HG03457 (cell line): Measurements from ENCODE around the gene CCNF.

Source experiments
- ATAC-seq: cut with Tn5 transposase; IDR thresholded peaks from one replicate; pipeline ENCODE4 v1.9.1; 2021; ENCODE audit warnings: moderate number of reproducible peaks; ENCODE audit not compliant: unreplicated experiment

CCNF gene

DNA sequence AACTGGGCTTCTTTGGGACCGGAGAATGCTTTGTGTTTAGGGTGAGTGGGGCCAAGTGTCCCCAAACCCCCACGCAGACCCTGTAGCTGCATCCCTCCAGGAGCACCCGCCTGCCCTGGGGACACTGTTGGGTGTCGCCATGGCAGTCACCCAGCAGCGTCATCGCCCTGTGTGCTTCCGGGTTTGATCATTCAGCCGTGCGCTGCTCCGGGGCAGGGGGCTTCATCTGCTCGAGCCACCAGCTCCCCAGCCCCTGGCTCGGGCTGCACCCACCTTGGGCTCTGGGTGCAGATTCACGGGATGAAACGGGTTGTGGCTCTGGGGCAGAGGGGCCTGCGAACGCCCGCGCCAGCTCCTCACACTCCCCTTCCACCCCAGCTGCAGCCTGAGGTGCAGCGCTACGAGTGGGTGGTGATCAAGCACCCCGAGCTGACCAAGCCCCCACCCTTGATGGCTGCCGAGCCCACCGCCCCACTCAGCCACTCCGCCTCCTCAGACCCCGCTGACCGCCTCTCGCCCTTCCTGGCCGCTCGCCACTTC is 70.7 kb downstream of the CCNF start:
- ATAC-seq, result no peak

DNA sequence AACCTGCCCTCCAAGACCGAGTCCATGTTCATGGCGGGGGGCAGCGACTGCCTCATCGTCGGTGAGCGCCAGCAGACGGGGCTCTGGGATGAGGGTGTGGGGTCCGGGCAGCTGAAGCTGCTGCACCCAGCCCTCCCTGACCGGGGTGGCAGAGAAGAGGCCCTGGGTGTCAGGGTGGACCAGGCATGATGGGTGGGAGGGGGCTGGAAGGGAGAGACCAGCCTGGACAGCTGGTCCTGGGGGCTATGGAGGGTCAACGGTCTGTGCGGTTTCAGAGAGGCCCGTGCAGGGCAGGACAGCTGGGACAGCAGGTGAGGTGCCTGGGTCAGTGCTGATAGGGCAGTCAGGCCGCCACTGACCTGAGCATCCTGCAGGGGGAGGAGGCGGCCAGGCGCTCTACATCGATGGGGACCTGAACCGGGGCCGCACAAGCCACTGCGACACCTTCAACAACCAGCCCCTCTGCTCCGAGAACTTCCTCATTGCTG is 71.2 kb downstream of the CCNF start:
- no peak for ATAC-seq

DNA sequence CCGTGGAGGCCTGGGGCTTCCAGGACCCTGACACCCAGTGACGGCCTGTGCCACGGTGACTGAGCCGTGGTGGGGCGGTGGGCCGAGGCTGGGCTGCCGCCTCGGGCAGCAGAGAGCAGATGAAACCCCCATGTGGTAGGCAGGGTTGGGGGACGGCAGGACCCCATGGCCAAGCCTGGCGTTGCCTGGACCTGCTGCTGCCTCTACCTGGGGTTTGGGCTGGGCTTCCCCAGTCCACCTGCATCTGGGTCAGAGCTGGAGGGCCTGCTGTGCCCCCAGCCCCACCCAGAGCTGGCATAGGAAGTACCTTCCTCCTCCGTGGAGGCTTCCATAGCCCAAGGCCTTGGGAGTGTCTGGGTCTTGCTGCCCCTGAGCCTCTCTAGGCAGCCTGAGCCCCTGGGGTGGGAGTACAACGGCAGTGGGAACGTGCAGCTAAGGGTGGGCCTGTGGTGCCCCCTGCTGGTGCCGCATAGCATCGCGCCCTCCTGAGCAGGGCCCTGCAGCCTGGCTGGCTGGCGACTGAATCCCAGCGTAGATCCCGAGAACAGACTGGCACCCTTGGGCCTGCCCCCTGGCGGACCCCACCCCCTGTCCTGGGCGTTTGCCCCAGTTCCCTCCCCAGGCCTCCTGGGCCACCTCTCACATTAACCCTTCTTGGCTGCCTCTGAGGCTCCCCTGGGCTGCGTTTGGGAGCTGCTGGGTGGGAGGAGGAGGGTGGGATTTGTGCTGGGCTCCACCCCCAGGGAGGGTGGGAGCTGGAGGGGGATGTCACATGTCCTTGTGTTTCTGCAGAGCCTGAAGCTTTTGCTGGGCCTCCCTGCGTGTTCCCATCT is 71.9 kb downstream of the CCNF start:
- no peak for ATAC-seq

DNA sequence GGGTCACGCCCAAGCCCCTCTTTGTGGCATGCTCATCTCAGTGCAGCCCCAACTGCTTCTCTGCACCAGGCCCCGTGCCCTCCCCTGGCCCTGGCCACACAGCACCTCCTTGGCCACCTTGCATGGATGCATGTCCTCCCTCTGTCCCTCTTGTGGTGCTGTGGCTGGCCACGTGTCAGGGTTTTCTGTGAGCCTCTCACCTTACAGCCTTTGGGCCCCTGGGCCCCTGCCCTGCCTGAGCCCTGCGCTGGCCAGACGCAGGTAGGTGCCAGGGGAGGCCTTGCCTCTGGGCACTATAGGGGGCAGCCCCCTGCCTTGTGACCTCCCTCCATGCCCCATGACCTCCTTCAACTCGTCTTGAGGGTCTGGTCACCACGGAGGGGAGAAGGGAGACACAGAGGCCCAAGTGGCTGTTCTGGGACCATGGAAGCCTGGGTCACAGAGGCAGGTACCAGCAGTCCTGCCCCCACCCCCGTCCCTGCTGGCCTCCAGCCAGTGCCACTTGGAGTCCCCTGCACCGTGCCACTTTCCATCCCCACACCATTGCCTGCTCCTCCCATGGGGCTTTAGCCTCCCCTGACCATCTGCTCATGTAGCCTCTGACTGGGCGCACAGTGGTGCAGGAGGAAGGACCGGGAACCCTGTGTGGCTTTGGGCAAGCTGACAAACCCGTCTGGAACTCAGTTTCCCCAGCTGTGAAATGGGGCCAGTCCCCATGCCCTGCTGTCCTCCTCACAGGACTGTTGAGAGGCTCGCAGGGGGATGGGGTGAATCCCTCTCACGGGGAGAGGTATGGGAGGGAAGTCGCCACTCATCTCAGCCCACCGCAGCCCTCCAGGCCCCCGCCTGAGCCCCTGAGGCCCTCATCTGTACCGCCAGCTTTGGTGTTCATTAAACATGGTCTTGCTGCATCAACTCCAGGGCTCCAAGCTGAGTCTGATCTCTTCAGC is 73.0 kb downstream of the CCNF start:
- no peak for ATAC-seq

DNA sequence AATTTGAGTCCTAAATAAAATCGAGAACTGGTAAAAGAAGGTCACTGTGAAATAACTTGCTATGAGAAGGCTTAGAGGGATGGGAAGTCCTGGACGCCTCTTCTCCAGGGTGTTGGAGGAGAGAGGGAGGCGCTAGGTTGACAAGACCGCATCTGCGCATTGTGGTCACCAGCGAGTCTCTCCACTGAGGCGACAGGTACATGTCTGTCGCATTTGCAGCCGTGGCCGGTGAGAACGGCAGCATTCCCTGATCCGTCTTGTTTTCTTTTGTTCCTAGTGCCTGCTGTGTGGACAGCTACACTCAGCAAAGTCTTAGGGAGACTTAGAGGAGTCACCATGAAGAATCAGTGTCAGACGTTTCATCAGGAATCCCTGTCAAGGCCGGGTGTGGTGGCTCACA is 76.4 kb downstream of the CCNF start:
- no peak for ATAC-seq

DNA sequence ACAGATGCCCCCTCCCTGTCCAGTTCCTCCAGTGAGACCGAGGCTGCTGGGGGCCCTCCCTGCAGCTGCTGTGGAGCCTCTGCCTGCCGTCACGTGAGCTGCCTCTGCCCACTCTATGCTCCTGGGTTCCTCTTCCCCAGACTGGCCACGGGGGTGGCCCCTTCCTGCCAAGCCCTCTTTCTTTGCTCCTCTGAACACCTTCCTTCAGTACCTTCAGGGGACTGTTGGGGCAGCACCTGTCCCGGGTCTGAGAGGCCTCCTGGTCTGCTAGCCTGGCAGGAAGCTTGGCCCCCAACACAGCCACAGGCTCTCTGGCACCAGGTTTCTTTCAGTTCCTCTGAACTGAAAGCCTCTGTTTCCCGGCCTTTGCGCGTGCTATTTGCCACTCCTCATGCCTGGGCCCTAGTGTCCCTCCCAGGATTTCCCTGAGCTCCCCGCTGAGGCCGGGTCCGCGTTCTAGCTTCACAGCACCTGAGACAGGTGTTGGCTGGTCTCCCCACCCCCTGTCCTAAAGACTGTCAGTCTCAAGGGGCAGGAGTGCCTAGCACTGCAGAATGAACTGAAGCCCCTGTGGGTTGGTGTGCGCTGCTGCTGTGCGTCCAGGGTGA is 77.9 kb downstream of the CCNF start:
- ATAC-seq, result peak; percentile 39

DNA sequence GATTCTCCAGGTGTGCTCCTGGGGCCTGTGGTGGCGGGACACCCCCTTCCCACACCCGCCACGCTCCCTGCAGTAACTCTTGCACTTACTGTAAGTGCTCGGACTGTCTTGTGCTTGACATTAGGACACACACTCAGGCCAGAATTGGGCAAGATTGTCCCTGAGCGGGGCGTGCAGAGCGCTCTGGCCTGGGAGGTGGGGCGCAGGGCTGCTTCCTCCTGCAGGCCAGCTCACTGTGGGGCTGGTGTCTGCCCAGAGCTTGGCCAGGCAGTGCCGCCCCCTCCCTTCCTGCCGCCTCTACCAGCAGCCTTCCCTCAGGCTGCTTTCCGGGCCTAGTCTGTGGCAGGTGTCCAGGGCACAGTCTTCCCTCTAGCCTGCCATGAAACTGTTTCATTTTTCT is 78.4 kb downstream of the CCNF start:
- no peak for ATAC-seq
